ENCODE data around the gene RPIA.

RPIA gene

DNA sequence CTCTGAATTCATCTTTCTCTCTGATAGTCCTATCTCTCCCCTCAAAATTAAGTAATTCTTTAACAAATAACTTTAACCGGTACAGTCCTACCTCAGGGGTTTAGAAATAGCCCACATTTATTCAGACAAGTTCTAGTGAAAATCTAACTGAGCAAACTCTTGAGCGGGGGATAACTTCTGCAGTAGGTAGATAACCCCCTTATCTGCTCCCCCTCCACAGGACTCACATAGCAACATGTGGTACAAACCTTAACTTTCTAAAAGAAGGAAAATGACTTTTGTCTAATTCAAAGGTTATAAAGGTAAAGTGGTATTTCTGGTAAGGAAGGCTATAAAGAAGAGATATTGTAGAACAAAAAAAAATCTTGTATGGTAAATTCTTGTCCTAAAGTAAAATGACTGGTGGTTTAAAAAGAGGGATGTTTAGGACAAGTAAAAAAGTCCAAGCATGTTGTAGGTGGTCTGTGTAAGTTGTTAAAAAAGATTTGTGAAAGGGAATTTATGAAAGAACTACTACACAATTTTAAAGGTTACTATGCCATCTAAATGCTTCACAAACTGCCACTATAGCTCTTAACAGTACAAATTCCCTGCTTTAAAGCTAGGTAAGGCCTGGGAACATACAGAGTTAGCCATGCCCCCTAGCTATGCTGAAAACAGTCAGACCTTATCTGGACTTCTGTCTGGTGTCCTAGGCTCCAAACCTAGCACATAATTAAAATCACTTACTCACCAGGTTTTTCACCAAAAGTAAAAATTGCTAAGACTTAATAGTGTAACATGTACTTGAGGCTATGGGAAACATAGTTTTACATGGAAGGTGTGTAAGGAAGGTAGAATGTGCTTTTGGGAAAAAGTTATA lies 8.1 kb upstream of the RPIA start:
- in situ Hi-C loops (cut with MboI; ENCODE audit: low sequenced_read_pairs), result no loop called here

DNA sequence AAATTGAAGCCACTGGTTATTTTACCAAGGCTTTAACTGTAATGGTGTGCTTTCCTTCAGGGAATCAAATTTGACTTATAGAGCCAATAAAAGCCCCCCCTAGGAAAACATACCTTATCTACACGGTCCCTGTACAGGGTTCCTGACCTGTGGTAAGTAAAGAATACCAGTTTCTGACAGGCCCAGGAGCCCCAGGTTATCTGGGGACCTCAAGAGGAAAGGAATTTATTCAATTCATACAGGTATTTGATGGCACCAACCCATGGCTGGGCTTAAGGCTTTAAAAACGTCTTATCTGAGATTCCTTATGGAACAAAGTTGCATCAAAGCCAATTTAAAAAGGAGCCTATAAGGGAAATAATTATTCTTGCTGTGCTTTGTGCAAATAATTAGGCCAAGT lies 7.0 kb upstream of the RPIA start:
- in situ Hi-C loops (cut with MboI; ENCODE audit: low sequenced_read_pairs), result no loop called here

GRCh38 chr2:88686320-88686719 lies 5.2 kb upstream of the RPIA start:
- in situ Hi-C loops (cut with MboI; ENCODE audit: low sequenced_read_pairs), result no loop called here

GRCh38 chr2:88687384-88687783 lies 4.1 kb upstream of the RPIA start:
- in situ Hi-C loops (cut with MboI; ENCODE audit: low sequenced_read_pairs), result no loop called here

GRCh38 chr2:88690591-88691338 lies 708 bp upstream of the RPIA start:
- in situ Hi-C loops (cut with MboI; ENCODE audit: low sequenced_read_pairs), result no loop called here

GRCh38 chr2:88692187-88692586 lies 714 bp downstream of the RPIA start:
- in situ Hi-C loops (cut with MboI; ENCODE audit: low sequenced_read_pairs), result no loop called here

DNA sequence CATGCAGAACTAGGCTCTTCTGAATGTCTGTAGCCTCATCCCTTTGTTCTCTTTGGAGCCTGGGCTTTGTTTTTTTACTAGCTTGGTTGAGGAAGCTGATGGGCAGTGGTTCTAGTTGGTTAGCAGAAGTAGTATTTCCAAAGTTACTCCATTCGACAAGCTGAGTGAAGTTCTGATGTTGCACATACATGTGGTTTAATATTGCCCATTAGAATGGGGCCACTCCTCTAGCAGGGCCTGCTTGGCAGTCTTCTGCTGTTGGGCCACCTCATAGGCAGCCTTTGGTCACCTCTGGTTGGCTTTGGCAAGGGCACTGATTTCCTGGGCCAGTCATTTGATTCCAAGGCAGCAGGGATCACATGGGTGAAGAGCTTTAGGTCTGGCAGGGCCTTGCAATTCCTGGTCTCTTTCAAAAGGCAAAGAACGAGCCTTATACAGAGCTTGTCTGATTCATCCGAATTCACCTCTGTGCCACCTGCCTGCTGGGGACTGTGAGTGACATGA lies 2.5 kb downstream of the RPIA start:
- in situ Hi-C loops (cut with MboI; ENCODE audit: low sequenced_read_pairs), result no loop called here

GRCh38 chr2:88696611-88697010 lies 5.1 kb downstream of the RPIA start:
- in situ Hi-C loops (cut with MboI; ENCODE audit: low sequenced_read_pairs), result no loop called here

GRCh38 chr2:88697370-88698026 lies 6.0 kb downstream of the RPIA start:
- in situ Hi-C loops (cut with MboI; ENCODE audit: low sequenced_read_pairs), result no loop called here

DNA sequence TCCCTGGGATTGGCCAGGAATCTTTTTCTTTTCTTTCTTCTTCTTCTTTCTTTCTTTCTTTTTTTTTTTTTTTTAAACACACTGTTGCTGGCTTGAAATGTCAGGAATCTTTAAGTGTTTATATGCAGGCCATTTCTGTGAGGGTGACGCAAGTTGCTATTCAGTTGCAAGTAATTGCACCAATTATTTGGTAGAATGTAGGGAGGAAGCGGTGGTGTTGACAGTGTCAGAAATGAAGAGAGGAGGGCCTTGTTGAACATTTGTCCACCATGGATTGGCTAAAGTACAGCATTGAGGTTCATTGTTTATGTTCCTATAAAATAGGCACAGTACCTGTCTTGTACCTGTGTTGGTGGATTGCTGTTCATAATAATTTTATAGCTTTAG lies 6.5 kb downstream of the RPIA start:
- in situ Hi-C loops (cut with MboI; ENCODE audit: low sequenced_read_pairs), result no loop called here

GRCh38 chr2:88698498-88699233 lies 7.2 kb downstream of the RPIA start:
- in situ Hi-C loops (cut with MboI; ENCODE audit: low sequenced_read_pairs), result no loop called here

DNA sequence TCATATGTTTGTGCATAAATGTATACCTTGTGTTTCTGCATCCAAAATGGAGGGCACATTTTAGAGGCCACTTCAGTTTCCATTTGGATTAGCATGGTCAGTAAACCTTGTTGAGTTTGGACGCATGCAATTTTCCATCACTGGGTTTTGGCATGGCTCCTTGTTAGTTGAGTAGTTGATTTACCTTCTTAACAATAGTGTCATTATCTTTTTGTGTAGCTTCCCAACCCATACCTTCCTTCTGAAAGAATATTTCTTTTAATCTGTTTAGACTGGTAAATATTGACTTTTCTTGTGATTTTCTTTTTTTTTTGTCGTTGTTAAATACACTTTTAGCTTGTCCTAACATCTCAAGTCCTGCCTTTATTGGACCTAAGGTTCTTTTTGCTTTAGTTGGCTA lies 15.5 kb downstream of the RPIA start:
- in situ Hi-C loops (cut with MboI; ENCODE audit: low sequenced_read_pairs), result no loop called here

GRCh38 chr2:88709181-88709631 lies 17.7 kb downstream of the RPIA start:
- in situ Hi-C loops (cut with MboI; ENCODE audit: low sequenced_read_pairs), result no loop called here

DNA sequence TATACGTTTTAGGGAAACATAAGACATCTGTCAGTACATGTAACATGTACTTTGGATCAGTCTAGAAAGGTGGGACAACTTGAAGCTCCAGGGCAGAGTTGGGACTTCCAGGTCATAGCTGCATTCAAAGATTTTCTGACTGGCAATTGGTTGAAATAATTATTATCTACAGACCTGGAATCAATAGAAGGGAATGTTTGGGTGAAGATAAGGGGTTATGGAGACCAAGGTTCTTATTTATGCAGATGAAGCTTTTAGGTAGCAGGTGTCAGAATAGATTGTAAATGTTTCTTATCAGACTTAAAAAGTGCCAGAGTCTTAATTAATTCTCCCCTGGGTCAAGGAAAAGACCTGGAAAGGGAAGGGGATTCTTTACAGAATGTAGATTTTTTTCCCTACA lies 19.8 kb downstream of the RPIA start:
- in situ Hi-C loops (cut with MboI; ENCODE audit: low sequenced_read_pairs), result no loop called here

- in situ Hi-C loops (cut with MboI; ENCODE audit: low sequenced_read_pairs), result no loop called here
Measured at GRCh38 chr2:88711897-88712296, 20.4 kb downstream of the RPIA start.

DNA sequence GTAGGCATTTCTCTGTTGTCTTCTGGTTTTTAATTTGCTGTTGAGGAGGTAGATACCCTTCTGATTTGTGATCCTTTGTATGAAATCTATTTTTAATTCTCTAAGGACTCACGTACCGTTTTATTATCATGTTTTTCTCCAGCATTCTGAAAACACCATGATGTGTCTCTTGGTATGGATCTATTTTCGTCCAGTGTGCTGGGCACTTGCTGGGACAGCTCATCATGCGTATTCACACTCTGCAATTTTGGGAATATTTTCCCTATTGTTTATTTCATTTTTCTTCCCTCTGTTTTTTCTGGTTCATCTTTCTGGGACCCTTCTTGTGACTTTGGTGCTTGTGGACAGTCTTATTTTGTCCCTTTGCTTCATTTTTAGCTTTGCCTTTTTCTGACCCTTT lies 21.9 kb downstream of the RPIA start:
- in situ Hi-C loops (cut with MboI; ENCODE audit: low sequenced_read_pairs), result no loop called here

GRCh38 chr2:88714667-88715066 lies 23.2 kb downstream of the RPIA start:
- in situ Hi-C loops (cut with MboI; ENCODE audit: low sequenced_read_pairs), result no loop called here

GRCh38 chr2:88720399-88720798 lies 28.9 kb downstream of the RPIA start:
- in situ Hi-C loops (cut with MboI; ENCODE audit: low sequenced_read_pairs), result no loop called here

DNA sequence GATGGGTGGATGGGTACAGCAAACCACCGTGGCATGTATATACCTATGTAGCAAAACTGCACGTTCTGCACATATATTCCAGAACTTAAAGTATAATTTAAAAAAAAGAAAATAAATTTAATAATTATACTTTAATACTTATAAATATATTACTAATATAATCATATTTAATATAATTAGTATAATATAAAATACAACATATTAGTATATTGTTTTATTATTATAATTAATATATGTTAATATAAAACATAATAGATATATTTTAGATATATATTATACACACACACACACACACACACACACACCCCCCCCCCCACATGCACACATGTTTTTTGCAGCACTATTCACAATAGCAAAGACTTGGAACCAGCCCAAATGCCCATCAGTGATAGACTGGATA lies 29.8 kb downstream of the RPIA start:
- in situ Hi-C loops (cut with MboI; ENCODE audit: low sequenced_read_pairs), result no loop called here

DNA sequence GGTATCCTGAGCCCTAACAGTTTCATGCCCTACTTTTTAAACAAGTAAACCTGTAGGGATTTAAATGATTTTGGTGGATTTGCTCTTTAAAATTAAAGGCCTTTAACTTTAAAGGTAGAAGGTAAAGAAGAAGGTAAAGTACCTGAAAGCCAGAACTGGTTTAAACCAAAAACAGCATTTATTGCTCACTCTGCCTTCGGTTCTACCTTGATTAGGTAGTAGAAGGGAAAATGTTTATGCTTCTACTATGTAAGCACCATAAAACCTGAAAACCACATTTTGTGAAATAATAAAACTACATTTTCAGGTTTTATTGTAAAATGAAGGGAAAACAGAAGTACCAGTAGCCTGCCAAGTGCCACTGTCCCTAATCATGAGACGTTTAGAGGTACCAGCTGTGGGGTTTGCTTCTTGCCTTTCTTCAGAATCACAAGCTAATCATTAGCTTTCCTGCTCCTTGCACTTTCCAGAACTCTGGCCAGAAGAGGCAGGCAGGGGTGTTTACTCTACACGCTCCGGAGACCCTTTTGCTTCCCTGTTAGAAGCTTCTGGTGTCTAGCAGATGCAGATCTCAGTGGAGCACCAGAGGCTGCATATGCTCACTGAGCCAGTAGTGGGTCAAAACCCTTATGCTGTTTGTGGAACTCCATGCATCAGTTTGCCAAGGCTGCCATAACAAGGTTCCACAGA lies 33.3 kb downstream of the RPIA start:
- in situ Hi-C loops (cut with MboI; ENCODE audit: low sequenced_read_pairs), result no loop called here
